Activated CD8-positive, alpha-beta memory T cell treated with anti-CD3 and anti-CD28 coated beads, Interleukin-2, amount 50 U/mL, for 48 hours (primary cell): ENCODE measurements around the gene CAND2.

ENCODE experiments used
- DNase-seq: peaks from one replicate; pipeline ENCODE4 v3.0.0-alpha.2; 2020

CAND2 gene

DNA sequence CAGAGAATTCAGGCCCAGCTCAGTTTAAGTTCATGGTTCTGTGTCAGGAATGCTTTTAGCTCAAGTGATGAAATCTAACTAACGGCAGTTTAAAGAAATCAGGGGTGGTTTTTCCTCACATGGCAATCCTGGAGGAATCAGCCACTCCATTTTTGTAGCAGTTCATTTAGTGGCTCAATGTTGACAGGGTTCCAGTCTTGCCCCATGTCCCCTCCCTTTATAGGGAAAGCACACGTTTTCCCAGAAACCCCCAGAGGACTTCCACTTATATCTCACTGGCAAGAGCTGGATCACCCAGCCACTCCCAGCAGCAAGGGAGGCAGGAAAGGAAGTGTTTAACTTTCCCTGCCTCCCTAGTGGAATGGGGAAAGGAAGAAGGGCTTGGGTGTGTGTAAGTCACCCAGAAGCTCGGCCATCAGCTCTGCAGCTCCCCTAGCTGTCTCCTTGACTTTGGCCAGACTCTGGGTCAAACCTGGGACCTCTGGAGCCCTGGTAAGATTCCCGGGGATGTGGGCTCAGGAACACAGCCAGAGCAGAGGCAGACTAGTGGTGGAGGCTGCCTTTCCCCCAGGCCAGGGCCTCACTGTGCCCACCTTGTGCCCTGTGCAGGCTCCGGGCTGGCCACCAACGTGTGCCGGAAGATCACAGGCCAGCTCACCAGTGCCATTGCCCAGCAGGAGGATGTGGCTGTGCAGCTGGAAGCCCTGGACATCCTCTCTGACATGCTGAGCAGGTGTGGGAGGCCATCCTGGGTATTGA is 11.3 kb downstream of the CAND2 start:
- DNase-seq, result no peak

DNA sequence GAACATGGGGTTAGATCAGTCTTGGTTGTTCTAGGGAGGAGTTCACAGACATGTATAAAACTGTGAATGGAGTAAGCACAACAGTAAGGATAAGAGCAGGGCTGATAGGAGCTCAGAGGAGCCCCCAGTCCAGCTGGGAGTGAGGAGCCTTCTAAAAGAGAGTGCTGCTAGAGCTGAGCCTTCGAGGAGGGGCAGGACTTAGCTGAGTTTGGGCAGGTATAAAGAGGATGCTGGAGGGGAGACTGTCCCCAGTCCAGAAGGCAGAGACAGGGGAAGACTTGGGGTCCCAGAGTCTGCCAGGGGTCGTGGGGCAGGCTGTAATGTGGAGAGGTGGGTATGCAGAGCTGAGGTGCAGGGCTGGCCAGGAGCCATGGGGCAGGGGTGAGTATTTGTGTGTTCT is 12.1 kb downstream of the CAND2 start:
- DNase-seq, result no peak

- no peak for DNase-seq
Observed at GRCh38 chr3:12809001-12809400, 12.5 kb downstream of the CAND2 start.

DNA sequence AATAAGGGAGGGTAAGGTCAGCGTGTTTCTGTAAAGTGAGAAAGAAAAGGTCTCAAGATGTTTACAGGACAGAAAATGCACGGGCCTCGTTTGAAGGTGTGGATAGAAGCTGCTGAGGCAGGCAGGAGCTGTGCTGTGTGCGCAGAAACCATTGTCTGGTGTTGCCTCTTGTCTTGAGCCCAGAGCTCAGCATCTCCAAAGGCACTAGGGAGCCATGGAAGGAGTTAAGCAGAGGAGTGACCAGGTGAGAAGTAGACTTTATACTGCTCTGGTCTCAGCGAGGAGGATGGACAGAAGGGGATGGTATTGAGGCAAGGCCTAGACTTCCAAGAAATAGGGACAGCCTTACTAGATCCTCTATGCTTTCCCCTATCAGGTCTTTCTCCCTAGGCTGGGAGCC is 13.0 kb downstream of the CAND2 start:
- DNase-seq, result no peak

DNA sequence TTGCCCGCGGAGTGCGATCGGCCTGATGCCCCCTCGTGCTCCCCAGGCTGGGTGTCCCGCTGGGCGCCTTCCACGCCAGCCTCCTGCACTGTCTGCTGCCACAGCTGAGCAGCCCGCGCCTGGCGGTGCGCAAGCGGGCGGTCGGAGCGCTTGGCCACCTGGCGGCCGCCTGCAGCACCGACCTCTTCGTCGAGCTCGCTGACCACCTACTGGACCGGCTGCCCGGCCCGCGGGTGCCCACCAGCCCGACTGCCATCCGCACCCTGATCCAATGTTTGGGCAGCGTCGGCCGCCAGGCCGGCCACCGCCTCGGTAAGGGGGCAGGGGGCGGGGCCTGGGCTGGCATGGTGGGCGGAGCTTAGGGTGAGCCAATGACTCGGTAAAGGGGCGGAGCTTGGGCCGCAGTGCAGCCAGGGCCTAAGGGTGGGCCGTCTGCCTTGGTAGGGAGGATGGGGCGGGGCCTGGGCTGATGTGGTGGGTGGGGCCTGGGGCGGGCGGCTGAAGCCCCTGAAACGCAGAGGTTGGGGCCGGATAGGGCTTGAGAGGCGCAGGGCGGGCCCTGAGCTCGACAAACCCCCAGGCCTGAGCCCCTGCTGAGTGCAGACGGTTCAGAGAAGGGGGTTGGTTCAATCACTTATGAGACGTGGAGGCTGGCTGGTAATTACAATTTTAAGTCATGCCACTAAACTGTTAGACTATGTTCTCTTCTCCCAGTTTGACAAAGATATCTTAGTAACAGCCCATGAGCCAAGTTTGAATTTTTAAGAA is 13.7 kb downstream of the CAND2 start:
- peak; percentile 98 for DNase-seq

DNA sequence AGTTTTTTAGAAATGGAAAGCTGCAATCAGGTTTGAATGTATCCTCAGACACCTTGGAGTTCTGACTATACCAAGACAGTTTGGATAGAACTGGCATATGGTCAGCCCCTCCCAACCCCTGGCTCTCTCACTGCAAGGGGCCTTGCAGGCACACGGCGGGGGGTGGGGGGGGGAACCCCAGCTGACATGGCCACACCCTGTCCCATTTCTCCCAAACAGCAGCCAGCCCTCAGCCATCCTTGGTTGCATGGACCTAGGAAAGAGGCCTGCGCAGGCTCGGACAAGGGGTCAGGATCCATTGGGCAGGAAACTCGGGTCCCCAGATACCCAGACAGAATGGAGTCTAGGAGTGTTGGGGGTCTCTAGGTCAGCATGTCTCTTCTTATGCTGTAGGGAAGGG is 14.5 kb downstream of the CAND2 start:
- DNase-seq, result no peak

GRCh38 chr3:12812812-12813211 is 16.3 kb downstream of the CAND2 start:
- no peak for DNase-seq

- no peak for DNase-seq
Observed at GRCh38 chr3:12813967-12814366, 17.5 kb downstream of the CAND2 start.

GRCh38 chr3:12815078-12815477 is 18.6 kb downstream of the CAND2 start:
- no peak for DNase-seq

GRCh38 chr3:12815719-12816118 is 19.2 kb downstream of the CAND2 start:
- no peak for DNase-seq

- DNase-seq, result no peak
Observed at GRCh38 chr3:12816521-12817342, 20.3 kb downstream of the CAND2 start.

GRCh38 chr3:12817343-12817710 is 20.8 kb downstream of the CAND2 start:
- no peak for DNase-seq

DNA sequence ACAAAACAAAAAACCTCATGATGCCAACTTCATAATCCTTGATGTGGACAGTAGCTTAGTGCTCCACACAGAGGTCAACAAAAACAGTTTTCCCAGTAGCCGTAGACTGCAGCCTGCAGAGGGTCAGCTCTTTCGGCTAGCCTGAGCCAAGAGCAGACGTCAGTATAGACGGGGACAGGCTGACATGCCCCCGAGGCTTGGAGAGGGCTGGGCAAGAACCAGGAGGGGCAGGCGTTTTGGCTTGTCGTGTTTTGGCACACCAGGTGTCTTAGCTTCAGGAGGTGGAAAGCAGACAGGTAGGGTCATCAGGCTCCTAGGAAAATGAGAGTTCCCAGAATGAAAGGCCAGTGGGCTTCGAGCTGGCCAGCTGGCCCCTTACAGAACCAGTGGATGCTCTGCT is 21.8 kb downstream of the CAND2 start:
- no peak for DNase-seq

GRCh38 chr3:12818773-12819172 is 22.3 kb downstream of the CAND2 start:
- no peak for DNase-seq

DNA sequence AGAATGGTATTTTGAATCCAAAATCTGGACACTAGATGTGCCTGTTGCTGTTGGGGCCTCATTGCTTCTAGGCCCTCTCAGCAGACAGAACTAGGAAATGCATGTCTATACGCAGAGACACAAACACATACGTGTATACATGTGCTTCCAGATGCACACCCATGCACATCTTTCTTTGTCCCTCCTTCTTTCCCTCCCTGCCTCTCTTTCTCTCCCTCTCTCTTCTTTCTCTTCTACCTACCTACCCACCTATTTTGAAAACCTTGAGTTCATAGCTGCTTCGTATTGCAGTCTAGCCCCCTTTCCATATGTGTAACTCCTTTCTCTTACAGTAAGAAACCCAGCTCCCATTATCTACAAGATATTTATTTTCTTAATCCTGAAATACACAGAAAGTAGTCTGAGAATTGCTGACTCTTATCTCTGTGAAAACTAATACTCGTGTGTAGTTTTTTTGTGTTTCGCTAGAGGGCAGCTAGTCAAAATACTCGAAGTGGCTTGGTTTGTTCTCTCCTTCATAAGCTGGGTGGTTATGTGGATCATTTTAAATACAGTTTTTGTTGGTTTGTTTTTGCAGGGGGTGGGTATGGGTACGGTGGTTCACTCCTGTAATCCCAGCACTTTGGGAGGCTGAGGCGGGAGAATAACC is 26.4 kb downstream of the CAND2 start:
- DNase-seq, result no peak

- DNase-seq, result no peak
Observed at GRCh38 chr3:12824299-12824698, 27.8 kb downstream of the CAND2 start.

DNA sequence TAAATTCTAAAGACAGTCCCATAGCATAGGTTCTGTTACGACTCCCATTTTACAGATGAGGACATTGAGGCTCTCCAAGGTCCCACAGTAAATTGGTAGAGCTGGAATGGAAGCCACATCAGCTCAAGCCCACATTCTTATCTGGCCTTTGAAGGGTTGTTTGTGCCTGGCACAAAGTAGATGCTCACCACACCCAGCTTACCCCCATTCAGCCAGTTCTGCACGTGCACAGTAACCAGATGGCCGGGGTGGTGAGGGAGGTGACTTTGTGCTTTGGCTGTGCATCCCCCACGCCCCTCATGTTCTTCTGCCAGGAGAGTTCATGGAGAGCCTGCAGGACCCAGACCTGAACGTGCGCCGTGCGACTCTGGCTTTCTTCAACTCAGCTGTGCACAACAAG is 28.7 kb downstream of the CAND2 start:
- no peak for DNase-seq

GRCh38 chr3:12828751-12829150 is 32.3 kb downstream of the CAND2 start:
- DNase-seq, result no peak

GRCh38 chr3:12829404-12829803 is 32.9 kb downstream of the CAND2 start:
- no peak for DNase-seq

- DNase-seq, result no peak
Observed at GRCh38 chr3:12829886-12830784, 33.7 kb downstream of the CAND2 start.

DNA sequence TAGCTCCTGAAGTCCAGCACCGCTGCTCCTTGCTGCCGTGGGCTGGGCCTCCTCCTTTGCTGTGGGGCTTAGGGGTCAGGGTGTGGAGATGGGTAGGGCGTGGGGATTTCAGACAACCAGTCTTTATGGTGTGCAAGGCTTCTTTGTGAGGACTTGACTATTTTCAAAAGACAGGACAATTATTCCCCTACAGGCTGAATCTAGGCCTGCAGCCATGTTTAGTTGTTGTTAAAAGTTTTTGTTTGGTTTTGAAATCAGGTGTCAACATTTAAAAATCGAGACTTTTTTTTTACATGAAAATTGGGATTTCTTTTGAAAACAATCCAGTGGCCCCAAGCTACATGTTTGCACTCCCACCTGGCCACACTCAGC is 34.3 kb downstream of the CAND2 start:
- no peak for DNase-seq

GRCh38 chr3:12831301-12831866 is 34.9 kb downstream of the CAND2 start:
- no peak for DNase-seq
